H1 (cell line): ENCODE results near the gene MMAB. TPM values are rescaled to one million over a fixed set of nuclear protein-coding genes. Genes with fewer than 3 reads are reported as not detected.

Source experiments
- CTCF ChIA-PET: fragments of 300-600 bp; sonication (Branson Sonifier 250); formaldehyde crosslinking; loops from one replicate; lab custom pipeline; 2021; ENCODE audit not compliant: partially characterized antibody; lab: Charles Lee
- POLR2A ChIA-PET: fragments of 300-600 bp; sonication (Branson Sonifier 250); formaldehyde crosslinking; loops from one replicate; lab custom pipeline; 2021; ENCODE audit warnings: inconsistent platforms; ENCODE audit not compliant: partially characterized antibody; lab: Charles Lee
- DNase-seq, 2 experiments: peaks; one replicate each; pipeline versions ENCODE4 v3.0.0 to v3.0.0-alpha.2; 2010 to 2022; ENCODE audit warnings: low spot score in 2 of 2, low read depth in 1 of 2, mixed read lengths in 1 of 2
- FAIRE-seq: peaks from 2 replicates; lab custom pipeline; 2011; peaks lifted over from hg19 to GRCh38; lab: Jason Lieb, UNC
- H2AFZ ChIP-seq: 2 replicates; pipeline ENCODE4 v1.8.1; 2012; ENCODE audit warnings: low read length, inconsistent platforms
- H2AK5ac ChIP-seq: 2 replicates; pipeline ENCODE4 v1.6.1; 2013; ENCODE audit warnings: low read depth, low read length
- H2BK120ac ChIP-seq: replicated peaks from 2 replicates; pipeline ENCODE3; 2013; ENCODE audit warnings: low read depth, low read length, inconsistent platforms
- H2BK12ac ChIP-seq: 2 replicates; pipeline ENCODE4 v1.6.1; 2013; ENCODE audit warnings: low read depth, low read length
- H2BK15ac ChIP-seq: 2 replicates; pipeline ENCODE4 v1.6.1; 2013; ENCODE audit warnings: low read length
- H2BK20ac ChIP-seq: 2 replicates; pipeline ENCODE4 v1.6.1; 2013; ENCODE audit warnings: low read length
- H2BK5ac ChIP-seq: 2 replicates; pipeline ENCODE4 v1.6.1; 2013; ENCODE audit warnings: low read depth, low read length
- H3K14ac ChIP-seq: 2 replicates; pipeline ENCODE4 v1.6.1; 2013; ENCODE audit warnings: inconsistent platforms; ENCODE audit not compliant: insufficient read length
- H3K18ac ChIP-seq: 2 replicates; pipeline ENCODE4 v1.6.1; 2013; ENCODE audit warnings: low read length; ENCODE audit errors: extremely low read depth
- H3K23ac ChIP-seq: 2 replicates; pipeline ENCODE4 v1.6.1; 2013; ENCODE audit warnings: inconsistent platforms; ENCODE audit not compliant: insufficient read length
- H3K23me2 ChIP-seq: 2 replicates; pipeline ENCODE4 v1.6.1; 2013; ENCODE audit warnings: low read depth, low read length
- H3K27ac ChIP-seq: 2 replicates; pipeline ENCODE4 v1.6.1; 2011; ENCODE audit warnings: low read depth, low read length, inconsistent platforms
- H3K27me3 ChIP-seq, 4 experiments: replicated peaks in 1 of 4; 1 replicate in 1 of 4; 2 replicates in 3 of 4; pipeline versions ENCODE4 v1.6.1 to v1.8.1; 2011 to 2013; ENCODE audit warnings: low read length in 3 of 4, mild to moderate bottlenecking in 3 of 4, inconsistent platforms in 2 of 4, mixed read lengths in 2 of 4, moderate library complexity in 1 of 4; ENCODE audit not compliant: control insufficient read depth in 3 of 4, insufficient read depth in 3 of 4; ENCODE audit errors: extremely low read depth in 1 of 4
- H3K36me3 ChIP-seq, 4 experiments: 2 replicates each; pipeline versions ENCODE4 v1.6.1 to v1.8.1; 2011 to 2013; ENCODE audit warnings: mild to moderate bottlenecking in 4 of 4, low read length in 3 of 4, moderate library complexity in 2 of 4, control low read depth in 1 of 4, inconsistent platforms in 1 of 4; ENCODE audit not compliant: insufficient read depth in 4 of 4, control insufficient read depth in 2 of 4
- H3K4ac ChIP-seq: replicated peaks from 2 replicates; pipeline ENCODE3; 2013; ENCODE audit warnings: low read length, low read depth, mixed read lengths, inconsistent platforms; ENCODE audit not compliant: insufficient read length
- H3K4me1 ChIP-seq, 4 experiments: replicated peaks in 1 of 4; 1 replicate in 1 of 4; 2 replicates in 3 of 4; pipeline versions ENCODE4 v1.6.1 to v1.8.1; 2011 to 2013; ENCODE audit warnings: low read length in 3 of 4, inconsistent platforms in 2 of 4, mixed read lengths in 1 of 4; ENCODE audit not compliant: insufficient read depth in 4 of 4, control insufficient read depth in 3 of 4
- H3K4me2 ChIP-seq, 2 experiments: 2 replicates each; pipeline versions ENCODE4 v1.6.1 to v1.8.1; 2011 to 2013; ENCODE audit warnings: low read depth in 2 of 2, low read length in 2 of 2, control low read depth in 1 of 2, inconsistent platforms in 1 of 2, mild to moderate bottlenecking in 1 of 2; ENCODE audit not compliant: insufficient read depth in 1 of 2
- H3K4me3 ChIP-seq, 4 experiments: fragments of 200-600, 300-600 bp in 1 of 4; sonication (generic), shearing (Covaris generic), sonication (Bioruptor Twin) in 1 of 4; 2 replicates each; pipeline versions ENCODE4 v1.5.1 to v1.8.1; 2011 to 2016; ENCODE audit warnings: low read length in 4 of 4, low read depth in 3 of 4, control low read depth in 2 of 4, inconsistent platforms in 2 of 4, mild to moderate bottlenecking in 2 of 4, mixed read lengths in 1 of 4, moderate library complexity in 1 of 4; ENCODE audit not compliant: insufficient read depth in 2 of 4; ENCODE audit errors: extremely low read depth in 1 of 4
- H3K56ac ChIP-seq: replicated peaks from 2 replicates; pipeline ENCODE3; 2013; ENCODE audit warnings: low read depth, mild to moderate bottlenecking, mixed read lengths, low read length, inconsistent platforms; ENCODE audit not compliant: insufficient read length
- H3K79me1 ChIP-seq: 2 replicates; pipeline ENCODE4 v1.6.1; 2013; ENCODE audit warnings: low read depth, low read length, control low read depth
- H3K79me2 ChIP-seq, 2 experiments: 2 replicates each; pipeline versions ENCODE4 v1.6.1 to v1.8.1; 2012 to 2013; ENCODE audit warnings: low read length in 2 of 2, mild to moderate bottlenecking in 2 of 2, inconsistent platforms in 1 of 2; ENCODE audit not compliant: insufficient read depth in 2 of 2, control insufficient read depth in 1 of 2
- H3K9ac ChIP-seq, 4 experiments: replicated peaks in 1 of 4; 1 replicate in 1 of 4; 2 replicates in 3 of 4; pipeline versions ENCODE4 v1.6.1 to v1.8.1; 2011 to 2013; ENCODE audit warnings: low read depth in 3 of 4, low read length in 3 of 4, control low read depth in 2 of 4, mild to moderate bottlenecking in 2 of 4, moderate library complexity in 2 of 4, inconsistent platforms in 1 of 4; ENCODE audit errors: extremely low read depth in 1 of 4
- H3K9me3 ChIP-seq, 2 experiments: 2 replicates each; pipeline versions ENCODE4 v1.6.1 to v1.8.1; 2012 to 2013; ENCODE audit warnings: mild to moderate bottlenecking in 2 of 2, moderate library complexity in 2 of 2, control low read depth in 1 of 2, inconsistent platforms in 1 of 2, low read depth in 1 of 2, low read length in 1 of 2, mixed read lengths in 1 of 2; ENCODE audit not compliant: insufficient read depth in 2 of 2
- H4K20me1 ChIP-seq, 2 experiments: replicated peaks in 1 of 2; 2 replicates each; pipeline versions ENCODE3 to v1.8.1; 2011 to 2013; ENCODE audit warnings: inconsistent platforms in 2 of 2, low read length in 2 of 2, mild to moderate bottlenecking in 1 of 2; ENCODE audit not compliant: insufficient read depth in 2 of 2, control insufficient read depth in 1 of 2
- H4K5ac ChIP-seq: 2 replicates; pipeline ENCODE4 v1.6.1; 2013; ENCODE audit warnings: low read length, low read depth, mixed read lengths, inconsistent platforms; ENCODE audit not compliant: insufficient read length
- H4K8ac ChIP-seq: 2 replicates; pipeline ENCODE4 v1.8.0; 2013; ENCODE audit warnings: mild to moderate bottlenecking, moderate library complexity, low read length, inconsistent platforms; ENCODE audit not compliant: insufficient read depth; ENCODE audit errors: extremely low read depth
- H4K91ac ChIP-seq: replicated peaks from 2 replicates; pipeline ENCODE3; 2013; ENCODE audit warnings: low read length, mixed read lengths, inconsistent platforms; ENCODE audit not compliant: insufficient read length
- CBX8 ChIP-seq: fragments of 300-800, 300-1000 bp; sonication (generic); IDR thresholded peaks from 2 replicates; pipeline ENCODE4 v1.7.1; 2016; ENCODE audit warnings: low read depth, low read length, borderline replicate concordance
- WGBS, 2 experiments: shearing (Covaris generic) in 1 of 2; methylation state at CpG; one replicate each; pipeline versions ENCODE4 v1.1.6 to v1.1.7; 2013 to 2015; ENCODE audit warnings: low lambda C conversion rate in 2 of 2, mixed read lengths in 2 of 2, inconsistent platforms in 1 of 2, low coverage in 1 of 2, missing lambda C conversion rate in 1 of 2; ENCODE audit not compliant: insufficient replicate concordance in 2 of 2, insufficient coverage in 1 of 2, insufficient read length in 1 of 2; ENCODE audit errors: extremely low coverage in 1 of 2, missing lambda C conversion rate in 1 of 2; 5-methylcytosine and 5-hydroxymethylcytosine counted together
- polyA plus RNA-seq, 7 experiments: library from polyadenylated mRNA; depleted of rRNA in 3 of 7; stranded (reverse) in 5 of 7; unstranded in 2 of 7; fragments of >200 nt in 5 of 7; fragments of 200-250 nt in 2 of 7; gene quantifications; 1 replicate in 5 of 7; 2 replicates in 1 of 7; 4 replicates in 1 of 7; pipeline versions ENCODE4 v1.2.1 to v1.2.3, GENCODE V29; 2011 to 2013; ENCODE audit warnings: missing spikeins in 2 of 7, mixed read lengths in 2 of 7
- total RNA-seq: library from RNA; stranded (reverse); fragmentation: NEBNext Ultra II Directional; extraction: Animal tissue kit (Norgen Biotek cat#: 25700); gene quantifications from 2 replicates; pipeline ENCODE4 v1.2.1, GENCODE V29; 2021

The MMAB gene
- total and polyA plus RNA-seq, 2 of the 8 experiments (the other 6 are each of a cell fraction or from before 2014, with no cell fraction given) = 12.9 to 18.5 TPM

DNA sequence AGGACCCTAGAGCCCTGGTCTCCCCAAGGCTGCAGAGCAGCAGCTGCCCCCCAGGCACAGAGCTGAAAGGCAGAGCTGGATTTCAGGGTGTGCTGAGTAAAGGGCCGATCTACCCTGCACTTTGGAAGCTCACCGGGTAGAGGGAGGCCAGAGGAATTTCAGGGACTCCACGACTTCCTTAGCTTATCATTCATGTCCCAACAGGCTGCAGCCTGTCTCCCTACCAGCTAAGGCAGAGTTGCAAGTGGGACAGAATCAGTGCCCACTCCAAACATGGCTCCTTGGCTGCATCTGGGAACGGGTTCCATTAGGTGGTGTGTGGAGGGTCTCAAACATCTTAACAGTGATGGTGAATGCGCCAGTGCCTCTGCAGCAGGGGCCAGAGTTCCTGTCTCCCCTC lies 27.5 kb downstream of the MMAB start:
- WGBS, 2 experiments = 91% methylated on average over 5 of the region's 5 CpGs; no CpG with 5 or more reads in 1 of the 2 experiments
- Histone ChIP-seq H2BK15ac (0 out of 2 replicates have a peak overlapping the region, but pooled peaks have one; percentile 18), H3K23ac (no peak overlapping the region), H3K9me3 (no peaks in the 10 kb centered on the region), H2AFZ (no peak overlapping the region), H3K79me2 (no peaks in the 10 kb centered on the region), H4K8ac (no peak overlapping the region), H3K4me3 (no peak overlapping the region), H3K4me1 (no peaks in the 10 kb centered on the region), H2BK5ac (no peak overlapping the region), H3K23me2 (no peaks in the 10 kb centered on the region), H3K79me1 (no peaks in the 10 kb centered on the region), H3K56ac (no peak overlapping the region), H3K27ac (no peak overlapping the region), H2BK20ac (no peak overlapping the region), H3K27me3 (no peaks in the 10 kb centered on the region; a peak in 1 of 7 replicates), H2AK5ac (no peak overlapping the region), H3K18ac (no peak overlapping the region), H3K36me3 (no peaks in the 10 kb centered on the region; a peak in 1 of 8 replicates), H2BK120ac (no peak overlapping the region), H3K9ac (no peak overlapping the region), H3K14ac (no peak overlapping the region), H4K20me1 (peaks cover 0 to 2% of the 10 kb centered on the region in 2 experiments), H4K91ac (no peak overlapping the region), H3K4ac (no peak overlapping the region), H2BK12ac (no peak overlapping the region), H4K5ac (no peak overlapping the region), H3K4me2 (no peak overlapping the region)
- CTCF ChIA-PET = interaction anchor here (0.8 to 1.8 kb wide), 6 partner anchors 24 to 229 kb away, joined by 3 to 5 read pairs (median 4); no protein-coding TSS in a partner anchor
- POLR2A ChIA-PET = no interaction called here
- no peak for FAIRE-seq
- DNase-seq = no peak
- TF ChIP-seq CBX8 = no peak
